Esophagus muscularis mucosa (tissue), 3 donors: ENCODE data around the gene MCAT.

Experiments
- CTCF ChIP-seq, 3 experiments: fragments of 200-600 bp in 2 of 3; fragments of 450-650 bp in 1 of 3; sonication (generic) in 2 of 3; IDR thresholded peaks; one replicate each; pipeline ENCODE4 v1.5.1; 2017 to 2019; ENCODE audit warnings: antibody characterized with exemption in 3 of 3, mild to moderate bottlenecking in 2 of 3, moderate library complexity in 1 of 3
- POLR2AphosphoS5 ChIP-seq, 2 donors: sonication (generic); formaldehyde crosslinking; IDR thresholded peaks; one replicate each; pipeline ENCODE4 v1.6.1; 2017; ENCODE audit warnings: antibody characterized with exemption in 2 of 2

GRCh38 chr22:43174941-43175531 is 31.8 kb upstream of the MCAT start:
- TF ChIP-seq CTCF (IDR thresholded peaks at IDR 0.05): no peak
- no peak for TF ChIP-seq POLR2AphosphoS5 (IDR thresholded peaks at IDR 0.05)
